Bronchial epithelial cell (primary cell): ENCODE data around the gene TUB. TPM values are rescaled to one million over a fixed set of nuclear protein-coding genes. Genes with fewer than 3 reads are reported as not detected.

Source experiments
- DNase-seq: peaks from one replicate; pipeline ENCODE4 v3.0.0-alpha.2; 2010; ENCODE audit warnings: low read depth
- FAIRE-seq: peaks from 2 replicates; lab custom pipeline; 2011; peaks lifted over from hg19 to GRCh38; lab: Jason Lieb, UNC
- H3K27me3 ChIP-seq: 2 replicates; pipeline ENCODE4 v1.5.1; 2011; ENCODE audit warnings: low read length; ENCODE audit not compliant: control insufficient read depth, insufficient read depth
- H3K36me3 ChIP-seq: 2 replicates; pipeline ENCODE4 v1.5.1; 2011; ENCODE audit warnings: low read length; ENCODE audit not compliant: control insufficient read depth, insufficient read depth
- H3K4me3 ChIP-seq: 2 replicates; pipeline ENCODE4 v1.5.1; 2011; ENCODE audit warnings: mild to moderate bottlenecking, low read depth, low read length, control low read depth
- total RNA-seq: library from RNA; depleted of rRNA; stranded (reverse); fragments of >200 nt; gene quantifications from 2 replicates; pipeline ENCODE4 v1.2.1, GENCODE V29; 2014
- TF ChIP-seq, protein P1 (sequence below): IDR thresholded peaks from 2 replicates; pipeline ENCODE4 v1.5.1; 2011; ENCODE audit warnings: mild to moderate bottlenecking, moderate library complexity, low read length, control low read depth, inconsistent platforms; ENCODE audit not compliant: insufficient read depth, severe bottlenecking

Gene TUB
- total RNA-seq, 1 donor from 2014 or later = 0.26 TPM

GRCh38 chr11:8083088-8083395 lies 2.0 kb downstream of the TUB start:
- TF ChIP-seq, protein P1, sequence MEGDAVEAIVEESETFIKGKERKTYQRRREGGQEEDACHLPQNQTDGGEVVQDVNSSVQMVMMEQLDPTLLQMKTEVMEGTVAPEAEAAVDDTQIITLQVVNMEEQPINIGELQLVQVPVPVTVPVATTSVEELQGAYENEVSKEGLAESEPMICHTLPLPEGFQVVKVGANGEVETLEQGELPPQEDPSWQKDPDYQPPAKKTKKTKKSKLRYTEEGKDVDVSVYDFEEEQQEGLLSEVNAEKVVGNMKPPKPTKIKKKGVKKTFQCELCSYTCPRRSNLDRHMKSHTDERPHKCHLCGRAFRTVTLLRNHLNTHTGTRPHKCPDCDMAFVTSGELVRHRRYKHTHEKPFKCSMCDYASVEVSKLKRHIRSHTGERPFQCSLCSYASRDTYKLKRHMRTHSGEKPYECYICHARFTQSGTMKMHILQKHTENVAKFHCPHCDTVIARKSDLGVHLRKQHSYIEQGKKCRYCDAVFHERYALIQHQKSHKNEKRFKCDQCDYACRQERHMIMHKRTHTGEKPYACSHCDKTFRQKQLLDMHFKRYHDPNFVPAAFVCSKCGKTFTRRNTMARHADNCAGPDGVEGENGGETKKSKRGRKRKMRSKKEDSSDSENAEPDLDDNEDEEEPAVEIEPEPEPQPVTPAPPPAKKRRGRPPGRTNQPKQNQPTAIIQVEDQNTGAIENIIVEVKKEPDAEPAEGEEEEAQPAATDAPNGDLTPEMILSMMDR = no peak
- DNase-seq (no peak), FAIRE-seq (no peak)
- H3K4me3 ChIP-seq = no peak overlapping the region
- H3K27me3 ChIP-seq = peaks cover 16% of the 10 kb centered on the region
- H3K36me3 ChIP-seq = no peaks in the 10 kb centered on the region

DNA sequence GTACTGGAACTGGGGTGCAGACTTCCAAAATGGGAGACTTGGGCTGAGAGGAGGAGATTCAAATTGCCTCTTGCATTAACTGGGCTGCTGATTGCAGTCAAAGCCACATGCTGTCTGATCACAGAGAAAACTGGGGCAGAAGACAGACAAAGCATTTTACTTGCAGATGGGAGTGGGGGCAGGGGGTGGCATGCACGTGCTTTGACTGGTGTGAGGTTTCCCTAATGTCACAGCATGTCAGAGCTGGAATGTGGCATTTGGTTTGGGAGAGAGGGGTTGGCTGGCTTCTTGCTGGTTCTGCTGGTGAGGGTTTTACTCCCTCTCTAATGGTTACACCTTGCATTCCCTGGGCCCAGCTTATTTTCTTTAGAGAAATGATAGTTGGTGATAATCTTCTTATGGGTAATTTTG lies 2.9 kb downstream of the TUB start:
- Histone ChIP-seq H3K27me3 (peaks cover 16% of the 10 kb centered on the region), H3K4me3 (no peak overlapping the region), H3K36me3 (no peaks in the 10 kb centered on the region)
- DNase-seq = no peak
- TF ChIP-seq, protein P1 = no peak
- FAIRE-seq = no peak

DNA sequence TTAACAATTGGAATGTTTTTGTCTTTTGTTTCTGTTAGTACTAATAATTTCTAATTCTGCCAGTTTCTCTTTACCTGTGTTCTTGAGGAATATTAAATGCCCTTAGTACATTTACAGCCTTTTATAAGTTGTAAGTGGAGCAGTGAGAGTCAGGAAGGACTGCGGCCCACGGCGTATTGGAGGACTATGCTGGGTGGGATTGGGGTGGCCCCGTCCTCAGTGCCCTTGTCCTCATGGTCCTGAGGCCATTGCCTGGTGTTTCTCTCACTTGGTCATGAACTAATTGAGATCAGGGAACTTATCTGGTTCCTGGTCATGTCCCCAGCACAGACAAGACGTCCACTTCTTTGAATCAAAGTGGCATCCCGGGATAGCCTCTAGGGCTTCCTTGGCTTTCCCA lies 3.3 kb downstream of the TUB start:
- H3K36me3 ChIP-seq = no peaks in the 10 kb centered on the region

DNA sequence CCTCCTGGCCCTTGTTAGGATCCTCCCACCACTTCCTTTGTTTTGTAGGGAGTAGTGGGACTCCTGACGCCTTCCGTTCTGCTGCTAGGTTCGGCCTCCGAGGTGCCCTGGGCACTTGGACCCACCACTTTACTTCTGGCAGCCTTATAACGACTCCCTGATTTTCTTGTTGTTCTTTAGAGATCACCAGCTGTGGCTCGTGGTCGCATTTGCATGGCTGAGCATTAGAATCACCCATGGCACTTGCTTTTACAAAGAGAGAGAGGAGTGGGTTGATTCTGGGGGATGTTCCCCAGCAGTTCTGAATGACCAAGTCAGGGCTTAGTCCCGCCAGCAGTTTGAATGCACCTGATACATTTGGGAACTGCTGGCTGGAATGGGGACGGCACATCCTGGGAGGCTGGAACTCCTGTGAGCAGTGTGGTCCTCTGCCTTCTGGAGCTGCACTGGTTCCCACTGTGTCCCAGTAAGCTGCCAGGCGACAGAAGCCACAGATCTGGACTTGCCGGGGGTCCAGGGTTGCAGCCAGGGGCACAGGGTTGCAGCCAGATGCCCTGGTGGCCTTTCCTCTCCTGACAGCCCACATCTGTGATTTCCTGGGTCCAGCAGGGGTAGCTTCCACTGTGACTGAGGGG lies 4.1 kb downstream of the TUB start:
- H3K27me3 ChIP-seq = peaks cover 16% of the 10 kb centered on the region
- FAIRE-seq = no peak

More for the DNA sequence above, 3.3 kb downstream of the TUB start:
- DNase-seq = no peak
- no peak for FAIRE-seq
- TF ChIP-seq, protein P1 = no peak
- Histone ChIP-seq H3K4me3 (no peak overlapping the region), H3K27me3 (peaks cover 16% of the 10 kb centered on the region)

GRCh38 chr11:8086001-8086479 lies 5.0 kb downstream of the TUB start:
- H3K27me3 ChIP-seq = peaks cover 13% of the 10 kb centered on the region
- H3K4me3 ChIP-seq = no peak overlapping the region
- DNase-seq = no peak
- no peaks in the 10 kb centered on the region for H3K36me3 ChIP-seq
- TF ChIP-seq, protein P1 = no peak
- FAIRE-seq = no peak

More for the DNA sequence above, 4.1 kb downstream of the TUB start:
- no peak overlapping the region for H3K4me3 ChIP-seq
- TF ChIP-seq, protein P1 = no peak
- no peak for DNase-seq
- no peaks in the 10 kb centered on the region for H3K36me3 ChIP-seq

DNA sequence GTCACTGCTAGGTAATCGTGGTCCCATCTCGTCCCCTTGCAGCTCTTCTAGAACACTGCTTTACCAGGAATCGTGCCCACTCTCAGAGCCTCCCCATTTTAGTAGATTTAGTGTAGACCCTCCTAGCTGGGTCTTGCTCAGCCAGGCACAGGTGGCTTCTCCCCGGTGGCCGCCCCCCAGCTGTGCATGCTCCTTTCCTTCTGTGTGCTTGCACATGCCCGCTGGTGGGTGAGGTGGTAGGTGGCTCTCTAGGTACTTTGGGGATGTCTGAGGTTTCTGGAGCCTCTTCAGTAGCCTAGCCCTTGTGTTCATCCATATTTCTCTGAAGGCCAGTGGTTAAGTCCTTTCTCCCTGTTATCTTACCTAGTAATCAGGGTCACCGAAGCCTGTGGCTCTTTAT lies 5.6 kb downstream of the TUB start:
- FAIRE-seq = no peak
- peaks cover 13% of the 10 kb centered on the region for H3K27me3 ChIP-seq

More for the DNA sequence above, 5.6 kb downstream of the TUB start:
- Histone ChIP-seq H3K36me3 (no peaks in the 10 kb centered on the region), H3K4me3 (no peak overlapping the region)
- TF ChIP-seq, protein P1 = no peak
- DNase-seq = no peak
